Adrenal gland (tissue), 5 donors: ENCODE data around the gene TUBB4A.

Source experiments
- CTCF ChIP-seq, 6 experiments: fragments of 450-650 bp in 4 of 6; fragments of 200-600 bp in 2 of 6; sonication (generic) in 1 of 6; IDR thresholded peaks; 1 replicate in 5 of 6; 2 replicates in 1 of 6; pipeline versions ENCODE4 v1.5.1 to v1.8.0; 2016 to 2021; ENCODE audit warnings: antibody characterized with exemption in 6 of 6, mild to moderate bottlenecking in 2 of 6, moderate library complexity in 1 of 6
- POLR2A ChIP-seq, 2 donors: fragments of 450-650 bp; IDR thresholded peaks; one replicate each; pipeline ENCODE4 v1.6.1; 2017; ENCODE audit warnings: antibody characterized with exemption in 2 of 2, mild to moderate bottlenecking in 2 of 2, moderate library complexity in 1 of 2
- donor health status: DM: no; HTN: no; CAD: no.

- TF ChIP-seq CTCF (IDR thresholded peaks at IDR 0.05) (no peak), POLR2A (IDR thresholded peaks at IDR 0.05) (no peak)
These were observed 41.8 kb upstream of the TUBB4A start for GRCh38 chr19:6543866-6544347.
